ENCODE results near the gene MAPK1IP1L.

MAPK1IP1L gene

GRCh38 chr14:55101698-55102097, 50.3 kb downstream of the MAPK1IP1L start:
- Histone ChIP-seq H3K9me3 (ENCODE audit: insufficient read depth, low read depth, low read length) (no peaks in the 10 kb centered on the region), H3K9ac (ENCODE audit: low read depth, low read length) (no peak overlapping the region), H3K36me3 (ENCODE audit: insufficient read depth, low read depth, low read length) (no peaks in the 10 kb centered on the region), H3K4me3 (ENCODE audit: low read length) (no peak overlapping the region), H3K27ac (ENCODE audit: low read length) (no peak overlapping the region), H3K27me3 (ENCODE audit: insufficient read depth, low read length) (no peaks in the 10 kb centered on the region), H3K4me1 (ENCODE audit: insufficient read depth, low read length) (peaks cover 24% of the 10 kb centered on the region)

GRCh38 chr14:55102141-55102621, 50.7 kb downstream of the MAPK1IP1L start:
- Histone ChIP-seq H3K4me1 (ENCODE audit: insufficient read depth, low read length) (peaks cover 24% of the 10 kb centered on the region), H3K27ac (ENCODE audit: low read length) (peak overlapping the region; percentile 59), H3K9me3 (ENCODE audit: insufficient read depth, low read depth, low read length) (no peaks in the 10 kb centered on the region), H3K27me3 (ENCODE audit: insufficient read depth, low read length) (no peaks in the 10 kb centered on the region), H3K9ac (ENCODE audit: low read depth, low read length) (peak overlapping the region; percentile 50; the same call in 1 of the 2 replicates), H3K4me3 (ENCODE audit: low read length) (peak overlapping the region; percentile 27; the same call in 1 of the 2 replicates), H3K36me3 (ENCODE audit: insufficient read depth, low read depth, low read length) (no peaks in the 10 kb centered on the region)

GRCh38 chr14:55103005-55103640, 51.7 kb downstream of the MAPK1IP1L start:
- peak overlapping the region; percentile 27; the same call in 1 of the 2 replicates for H3K4me3 ChIP-seq (ENCODE audit: low read length)
- peaks cover 29% of the 10 kb centered on the region for H3K4me1 ChIP-seq (ENCODE audit: insufficient read depth, low read length)
- H3K27me3 ChIP-seq (ENCODE audit: insufficient read depth, low read length), result no peaks in the 10 kb centered on the region
- H3K9ac ChIP-seq (ENCODE audit: low read depth, low read length), result peak overlapping the region; percentile 50; the same call in 1 of the 2 replicates
- peak overlapping the region; percentile 59 for H3K27ac ChIP-seq (ENCODE audit: low read length)
- no peaks in the 10 kb centered on the region for H3K36me3 ChIP-seq (ENCODE audit: insufficient read depth, low read depth, low read length)
- no peaks in the 10 kb centered on the region for H3K9me3 ChIP-seq (ENCODE audit: insufficient read depth, low read depth, low read length)

- H3K4me3 ChIP-seq (ENCODE audit: low read length), result no peak overlapping the region
- H3K9ac ChIP-seq (ENCODE audit: low read depth, low read length), result peak overlapping the region; percentile 50; the same call in 1 of the 2 replicates
- peaks cover 29% of the 10 kb centered on the region for H3K4me1 ChIP-seq (ENCODE audit: insufficient read depth, low read length)
- no peaks in the 10 kb centered on the region for H3K9me3 ChIP-seq (ENCODE audit: insufficient read depth, low read depth, low read length)
- no peaks in the 10 kb centered on the region for H3K36me3 ChIP-seq (ENCODE audit: insufficient read depth, low read depth, low read length)
- no peaks in the 10 kb centered on the region for H3K27me3 ChIP-seq (ENCODE audit: insufficient read depth, low read length)
- H3K27ac ChIP-seq (ENCODE audit: low read length), result no peak overlapping the region
These were observed 52.8 kb downstream of the MAPK1IP1L start for GRCh38 chr14:55103971-55104954.

- no peaks in the 10 kb centered on the region for H3K36me3 ChIP-seq (ENCODE audit: insufficient read depth, low read depth, low read length)
- no peaks in the 10 kb centered on the region for H3K27me3 ChIP-seq (ENCODE audit: insufficient read depth, low read length)
- no peak overlapping the region for H3K27ac ChIP-seq (ENCODE audit: low read length)
- H3K9me3 ChIP-seq (ENCODE audit: insufficient read depth, low read depth, low read length), result no peaks in the 10 kb centered on the region
- peaks cover 29% of the 10 kb centered on the region for H3K4me1 ChIP-seq (ENCODE audit: insufficient read depth, low read length)
- H3K4me3 ChIP-seq (ENCODE audit: low read length), result no peak overlapping the region
- H3K9ac ChIP-seq (ENCODE audit: low read depth, low read length), result no peak overlapping the region
These were observed 54.5 kb downstream of the MAPK1IP1L start for GRCh38 chr14:55105991-55106390.

- Histone ChIP-seq H3K4me1 (ENCODE audit: insufficient read depth, low read length) (peaks cover 18% of the 10 kb centered on the region), H3K4me3 (ENCODE audit: low read length) (no peak overlapping the region), H3K27ac (ENCODE audit: low read length) (no peak overlapping the region), H3K9ac (ENCODE audit: low read depth, low read length) (no peak overlapping the region), H3K27me3 (ENCODE audit: insufficient read depth, low read length) (no peaks in the 10 kb centered on the region), H3K36me3 (ENCODE audit: insufficient read depth, low read depth, low read length) (no peaks in the 10 kb centered on the region), H3K9me3 (ENCODE audit: insufficient read depth, low read depth, low read length) (no peaks in the 10 kb centered on the region)
These were observed 56.5 kb downstream of the MAPK1IP1L start for GRCh38 chr14:55107766-55108554.

- H3K27ac ChIP-seq (ENCODE audit: low read length), result no peak overlapping the region
- H3K9me3 ChIP-seq (ENCODE audit: insufficient read depth, low read depth, low read length), result no peaks in the 10 kb centered on the region
- H3K4me1 ChIP-seq (ENCODE audit: insufficient read depth, low read length), result peaks cover 5% of the 10 kb centered on the region; the same call in 1 of the 2 replicates
- no peak overlapping the region for H3K4me3 ChIP-seq (ENCODE audit: low read length)
- H3K36me3 ChIP-seq (ENCODE audit: insufficient read depth, low read depth, low read length), result no peaks in the 10 kb centered on the region
- H3K9ac ChIP-seq (ENCODE audit: low read depth, low read length), result no peak overlapping the region
- no peaks in the 10 kb centered on the region; the same call in 1 of the 2 replicates for H3K27me3 ChIP-seq (ENCODE audit: insufficient read depth, low read length)
These were observed 58.4 kb downstream of the MAPK1IP1L start for GRCh38 chr14:55109836-55110235.

GRCh38 chr14:55111122-55111708, 59.8 kb downstream of the MAPK1IP1L start:
- H3K4me3 ChIP-seq (ENCODE audit: low read length), result no peak overlapping the region
- H3K9me3 ChIP-seq (ENCODE audit: insufficient read depth, low read depth, low read length), result no peaks in the 10 kb centered on the region
- H3K27me3 ChIP-seq (ENCODE audit: insufficient read depth, low read length), result no peaks in the 10 kb centered on the region; the same call in 1 of the 2 replicates
- H3K27ac ChIP-seq (ENCODE audit: low read length), result no peak overlapping the region
- no peak overlapping the region for H3K9ac ChIP-seq (ENCODE audit: low read depth, low read length)
- H3K36me3 ChIP-seq (ENCODE audit: insufficient read depth, low read depth, low read length), result no peaks in the 10 kb centered on the region
- H3K4me1 ChIP-seq (ENCODE audit: insufficient read depth, low read length), result peaks cover 5% of the 10 kb centered on the region; the same call in 1 of the 2 replicates

GRCh38 chr14:55114720-55115119, 63.3 kb downstream of the MAPK1IP1L start:
- Histone ChIP-seq H3K27ac (ENCODE audit: low read length) (no peak overlapping the region), H3K4me3 (ENCODE audit: low read length) (no peak overlapping the region), H3K9ac (ENCODE audit: low read depth, low read length) (no peak overlapping the region), H3K27me3 (ENCODE audit: insufficient read depth, low read length) (no peaks in the 10 kb centered on the region; the same call in 1 of the 2 replicates), H3K4me1 (ENCODE audit: insufficient read depth, low read length) (no peaks in the 10 kb centered on the region), H3K36me3 (ENCODE audit: insufficient read depth, low read depth, low read length) (no peaks in the 10 kb centered on the region), H3K9me3 (ENCODE audit: insufficient read depth, low read depth, low read length) (no peaks in the 10 kb centered on the region)

- H3K9ac ChIP-seq (ENCODE audit: low read depth, low read length), result no peak overlapping the region
These were observed 64.0 kb downstream of the MAPK1IP1L start for GRCh38 chr14:55115460-55115859.

GRCh38 chr14:55115861-55116245, 64.4 kb downstream of the MAPK1IP1L start:
- Histone ChIP-seq H3K36me3 (ENCODE audit: insufficient read depth, low read depth, low read length) (no peaks in the 10 kb centered on the region), H3K27ac (ENCODE audit: low read length) (no peak overlapping the region), H3K9ac (ENCODE audit: low read depth, low read length) (no peak overlapping the region), H3K4me3 (ENCODE audit: low read length) (no peak overlapping the region), H3K27me3 (ENCODE audit: insufficient read depth, low read length) (no peaks in the 10 kb centered on the region; the same call in 1 of the 2 replicates), H3K9me3 (ENCODE audit: insufficient read depth, low read depth, low read length) (no peaks in the 10 kb centered on the region), H3K4me1 (ENCODE audit: insufficient read depth, low read length) (no peaks in the 10 kb centered on the region)

More at GRCh38 chr14:55115460-55115859, 64.0 kb downstream of the MAPK1IP1L start:
- no peaks in the 10 kb centered on the region for H3K36me3 ChIP-seq (ENCODE audit: insufficient read depth, low read depth, low read length)
- H3K9me3 ChIP-seq (ENCODE audit: insufficient read depth, low read depth, low read length), result no peaks in the 10 kb centered on the region
- no peaks in the 10 kb centered on the region for H3K4me1 ChIP-seq (ENCODE audit: insufficient read depth, low read length)
- no peak overlapping the region for H3K27ac ChIP-seq (ENCODE audit: low read length)
- H3K27me3 ChIP-seq (ENCODE audit: insufficient read depth, low read length), result no peaks in the 10 kb centered on the region; the same call in 1 of the 2 replicates
- no peak overlapping the region for H3K4me3 ChIP-seq (ENCODE audit: low read length)
